Measurements from ENCODE around the gene NEU4. TPM values are rescaled to one million over a fixed set of nuclear protein-coding genes. Genes with fewer than 3 reads are reported as not detected.
"Not testable (repeated sequence)": the region's sequence is repeated elsewhere in the genome, so short reads cannot be mapped to it uniquely, and the experiment has no call there.

Gene NEU4
- total and polyA plus RNA-seq, 3 experiments from 2014 or later, result not detected

GRCh38 chr2:241777170-241777685 is 31.8 kb upstream of the NEU4 start:
- ChIA-PET POLR2A (no interaction called here), CTCF (no interaction called here)
- no peak overlapping the region for H3K4me3 Mint-ChIP-seq
- Histone ChIP-seq H3K4me3 (ENCODE audit: low read length) (no peak overlapping the region), H3K36me3 (ENCODE audit: insufficient read depth, low read length) (no peaks in the 10 kb centered on the region), H3K27me3 (ENCODE audit: insufficient read depth, low read length, poor library complexity, severe bottlenecking) (no peaks in the 10 kb centered on the region), H3K4me1 (ENCODE audit: insufficient read depth, low read length) (peaks cover 7% of the 10 kb centered on the region), H3K9me3 (ENCODE audit: low read length) (no peaks in the 10 kb centered on the region), H3K27ac (ENCODE audit: low read depth, low read length) (no peak overlapping the region)
- peaks cover 0 to 8% (median 0%) of the 10 kb centered on the region in 5 donors for H3K9me3 Mint-ChIP-seq
- peak in 1 of 5 donors; percentile 42 for DNase-seq
- peaks cover 5 to 6% (median 6%) of the 10 kb centered on the region in 3 donors for H3K4me1 Mint-ChIP-seq
- H3K27me3 Mint-ChIP-seq, result no peaks in the 10 kb centered on the region
- H3K27ac Mint-ChIP-seq, result no peak overlapping the region
- H3K36me3 Mint-ChIP-seq, result no peaks in the 10 kb centered on the region

- no peak for DNase-seq
- H3K4me3 ChIP-seq (ENCODE audit: low read length), result no peak overlapping the region
- Mint-ChIP-seq H3K27ac (peak overlapping the region in 1 of 8 donors; percentile 36), H3K27me3 (no peaks in the 10 kb centered on the region), H3K9me3 (peaks cover 0 to 8% (median 0%) of the 10 kb centered on the region in 5 donors), H3K4me3 (no peak overlapping the region), H3K4me1 (peaks cover 0 to 1% (median 0%) of the 10 kb centered on the region in 3 donors), H3K36me3 (no peaks in the 10 kb centered on the region)
- POLR2A ChIA-PET, result no interaction called here
- CTCF ChIA-PET, result interaction anchor here (0.9 kb wide), 1 partner anchor 9 kb away, joined by 3 read pairs; no protein-coding TSS in a partner anchor
- H3K36me3 ChIP-seq (ENCODE audit: insufficient read depth, low read length), result no peaks in the 10 kb centered on the region
- H3K27me3 ChIP-seq (ENCODE audit: insufficient read depth, low read length, poor library complexity, severe bottlenecking), result no peaks in the 10 kb centered on the region
- H3K4me1 ChIP-seq (ENCODE audit: insufficient read depth, low read length), result no peaks in the 10 kb centered on the region
- no peaks in the 10 kb centered on the region for H3K9me3 ChIP-seq (ENCODE audit: low read length)
- no peak overlapping the region for H3K27ac ChIP-seq (ENCODE audit: low read depth, low read length)
Observed at GRCh38 chr2:241777686-241778627, 31.0 kb upstream of the NEU4 start.

- H3K4me3 Mint-ChIP-seq, result no peak overlapping the region
- DNase-seq, result no peak
- no peak overlapping the region for H3K27ac Mint-ChIP-seq
- ChIA-PET CTCF (no interaction called here), POLR2A (no interaction called here)
- Histone ChIP-seq H3K27me3 (ENCODE audit: insufficient read depth, low read length, poor library complexity, severe bottlenecking) (no peaks in the 10 kb centered on the region), H3K36me3 (ENCODE audit: insufficient read depth, low read length) (no peaks in the 10 kb centered on the region), H3K4me3 (ENCODE audit: low read length) (no peak overlapping the region), H3K27ac (ENCODE audit: low read depth, low read length) (no peak overlapping the region), H3K9me3 (ENCODE audit: low read length) (no peaks in the 10 kb centered on the region), H3K4me1 (ENCODE audit: insufficient read depth, low read length) (no peaks in the 10 kb centered on the region)
- no peaks in the 10 kb centered on the region for H3K4me1 Mint-ChIP-seq
- H3K9me3 Mint-ChIP-seq, result peaks cover 0 to 8% (median 0%) of the 10 kb centered on the region in 5 donors
- H3K27me3 Mint-ChIP-seq, result no peaks in the 10 kb centered on the region
- no peaks in the 10 kb centered on the region for H3K36me3 Mint-ChIP-seq
Observed at GRCh38 chr2:241780939-241781569, 27.9 kb upstream of the NEU4 start.

GRCh38 chr2:241782053-241782452 is 26.9 kb upstream of the NEU4 start:
- H3K27me3 ChIP-seq (ENCODE audit: insufficient read depth, low read length, poor library complexity, severe bottlenecking); H3K27ac ChIP-seq (ENCODE audit: low read depth, low read length); H3K9me3 ChIP-seq (ENCODE audit: low read length); H3K27me3 Mint-ChIP-seq; H3K4me1 ChIP-seq (ENCODE audit: insufficient read depth, low read length); H3K4me1 Mint-ChIP-seq; H3K36me3 Mint-ChIP-seq; CTCF ChIA-PET; H3K27ac Mint-ChIP-seq; H3K4me3 ChIP-seq (ENCODE audit: low read length); H3K4me3 Mint-ChIP-seq; POLR2A ChIA-PET; DNase-seq; H3K36me3 ChIP-seq (ENCODE audit: insufficient read depth, low read length); H3K9me3 Mint-ChIP-seq: not testable (repeated sequence)

- Mint-ChIP-seq H3K27ac (peak overlapping the region in 7 of 8 donors; percentile 3 to 82 (median 30)), H3K27me3 (no peaks in the 10 kb centered on the region), H3K4me1 (peaks cover 13 to 20% (median 15%) of the 10 kb centered on the region in 3 donors), H3K9me3 (no peaks in the 10 kb centered on the region), H3K4me3 (no peak overlapping the region), H3K36me3 (no peaks in the 10 kb centered on the region)
- ChIA-PET POLR2A (no interaction called here), CTCF (interaction anchor here (1.6 kb wide), 1 partner anchor 10 kb away, joined by 3 read pairs; no protein-coding TSS in a partner anchor)
- Histone ChIP-seq H3K4me3 (ENCODE audit: low read length) (no peak overlapping the region), H3K27me3 (ENCODE audit: insufficient read depth, low read length, poor library complexity, severe bottlenecking) (no peaks in the 10 kb centered on the region), H3K9me3 (ENCODE audit: low read length) (no peaks in the 10 kb centered on the region), H3K36me3 (ENCODE audit: insufficient read depth, low read length) (no peaks in the 10 kb centered on the region), H3K4me1 (ENCODE audit: insufficient read depth, low read length) (peaks cover 4% of the 10 kb centered on the region), H3K27ac (ENCODE audit: low read depth, low read length) (no peak overlapping the region)
- no peak for DNase-seq
Observed at GRCh38 chr2:241788135-241788534, 20.9 kb upstream of the NEU4 start.

GRCh38 chr2:241788572-241788971 is 20.4 kb upstream of the NEU4 start:
- POLR2A ChIA-PET, result no interaction called here
- H3K36me3 ChIP-seq (ENCODE audit: insufficient read depth, low read length), result no peaks in the 10 kb centered on the region
- no peak overlapping the region for H3K27ac ChIP-seq (ENCODE audit: low read depth, low read length)
- Mint-ChIP-seq H3K9me3 (no peaks in the 10 kb centered on the region), H3K27ac (peak overlapping the region; percentile 3 to 82 (median 57)), H3K36me3 (no peaks in the 10 kb centered on the region), H3K4me3 (no peak overlapping the region), H3K4me1 (peaks cover 13 to 20% (median 15%) of the 10 kb centered on the region in 3 donors), H3K27me3 (no peaks in the 10 kb centered on the region)
- H3K4me1 ChIP-seq (ENCODE audit: insufficient read depth, low read length), result peaks cover 4% of the 10 kb centered on the region
- no peak overlapping the region for H3K4me3 ChIP-seq (ENCODE audit: low read length)
- no peaks in the 10 kb centered on the region for H3K27me3 ChIP-seq (ENCODE audit: insufficient read depth, low read length, poor library complexity, severe bottlenecking)
- H3K9me3 ChIP-seq (ENCODE audit: low read length), result no peaks in the 10 kb centered on the region
- DNase-seq, result peak in 1 of 5 donors; percentile 54
- CTCF ChIA-PET, result no interaction called here

GRCh38 chr2:241791385-241791784 is 17.6 kb upstream of the NEU4 start:
- H3K27ac Mint-ChIP-seq; H3K9me3 ChIP-seq (ENCODE audit: low read length); POLR2A ChIA-PET; H3K4me1 ChIP-seq (ENCODE audit: insufficient read depth, low read length); H3K27me3 Mint-ChIP-seq; H3K9me3 Mint-ChIP-seq; DNase-seq; H3K4me3 Mint-ChIP-seq; H3K36me3 Mint-ChIP-seq; H3K27ac ChIP-seq (ENCODE audit: low read depth, low read length); H3K4me3 ChIP-seq (ENCODE audit: low read length); H3K27me3 ChIP-seq (ENCODE audit: insufficient read depth, low read length, poor library complexity, severe bottlenecking); H3K36me3 ChIP-seq (ENCODE audit: insufficient read depth, low read length); CTCF ChIA-PET: not testable (repeated sequence)
- peaks cover 13 to 20% (median 15%) of the 10 kb centered on the region in 3 donors for H3K4me1 Mint-ChIP-seq

GRCh38 chr2:241793385-241793784 is 15.6 kb upstream of the NEU4 start:
- H3K27ac ChIP-seq (ENCODE audit: low read depth, low read length), result no peak overlapping the region
- no peaks in the 10 kb centered on the region for H3K9me3 Mint-ChIP-seq
- H3K36me3 ChIP-seq (ENCODE audit: insufficient read depth, low read length), result no peaks in the 10 kb centered on the region
- H3K27ac Mint-ChIP-seq, result no peak overlapping the region
- no peak for DNase-seq
- ChIA-PET CTCF (no interaction called here), POLR2A (no interaction called here)
- H3K4me3 ChIP-seq (ENCODE audit: low read length), result no peak overlapping the region
- H3K27me3 Mint-ChIP-seq, result no peaks in the 10 kb centered on the region
- peak overlapping the region in 1 of 7 donors; percentile 24 for H3K4me3 Mint-ChIP-seq
- H3K36me3 Mint-ChIP-seq, result no peaks in the 10 kb centered on the region
- no peaks in the 10 kb centered on the region for H3K27me3 ChIP-seq (ENCODE audit: insufficient read depth, low read length, poor library complexity, severe bottlenecking)
- H3K4me1 ChIP-seq (ENCODE audit: insufficient read depth, low read length), result peaks cover 4% of the 10 kb centered on the region
- peaks cover 8 to 11% (median 10%) of the 10 kb centered on the region in 3 donors for H3K4me1 Mint-ChIP-seq
- no peaks in the 10 kb centered on the region for H3K9me3 ChIP-seq (ENCODE audit: low read length)
